HCT116 (cell line): ENCODE measurements around the gene ERFE. TPM values are rescaled to one million over a fixed set of nuclear protein-coding genes. Genes with fewer than 3 reads are reported as not detected.

ENCODE experiments used
- ATAC-seq: fragments of 200-7000 bp; cut with Tn5 transposase; 2 replicates; pipeline ENCODE4 v1.9.1; 2020; ENCODE audit warnings: mild to moderate bottlenecking, moderate library complexity
- BruUV-seq: library from RNA; stranded (reverse); fragments of 400-500 nt; replicated peaks from 2 replicates; lab custom pipeline; 2021; lab: Mats Ljungman, UMichigan
- CTCF ChIA-PET: fragments of 300-600 bp; sonication (Branson Sonifier 250); formaldehyde crosslinking; loops from one replicate; lab custom pipeline; 2021; ENCODE audit warnings: antibody characterized with exemption; lab: Charles Lee
- POLR2A ChIA-PET: fragments of 300-600, 350-600 bp; sonication (Branson Sonifier 250); formaldehyde crosslinking; loops from one replicate; lab custom pipeline; 2021; ENCODE audit warnings: antibody characterized with exemption; lab: Charles Lee
- RAD21 ChIA-PET, 2 experiments: fragments of 300-600 bp; sonication (Branson Sonifier 250); formaldehyde crosslinking; loops; one replicate each; lab custom pipeline; 2023; ENCODE audit warnings: low total read pairs in 2 of 2; ENCODE audit not compliant: uncharacterized antibody in 2 of 2, unreplicated experiment in 2 of 2, low non-redundant PET in 1 of 2; lab: Charles Lee
- DNase-seq: peaks from one replicate; pipeline ENCODE4 v3.0.0-alpha.2; 2010; ENCODE audit warnings: low read depth, low spot score
- H2AFZ ChIP-seq: fragments of 200-600 bp; shearing (Covaris generic), sonication (generic); 2 replicates; pipeline ENCODE4 v1.6.1; 2017; ENCODE audit warnings: low read depth, mixed run types, mixed read lengths, antibody characterized with exemption, low read length; ENCODE audit not compliant: poor library complexity, severe bottlenecking
- H3K27ac ChIP-seq: 2 replicates; pipeline ENCODE4 v1.5.1; 2012; ENCODE audit warnings: low read depth, low read length
- H3K27me3 ChIP-seq: fragments of 200-600 bp; sonication (generic); 2 replicates; pipeline ENCODE4 v1.6.1; 2016; ENCODE audit warnings: mixed run types, low read length, mixed read lengths; ENCODE audit not compliant: insufficient read depth
- H3K36me3 ChIP-seq, 2 experiments: fragments of 200-500 bp in 1 of 2; fragments of 200-600 bp in 1 of 2; sonication (Bioruptor generic) in 1 of 2; sonication (generic) in 1 of 2; 2 replicates each; pipeline versions ENCODE4 v1.5.1 to v1.6.1; 2014 to 2016; ENCODE audit warnings: low read length in 2 of 2, inconsistent platforms in 1 of 2, mixed read lengths in 1 of 2, mixed run types in 1 of 2; ENCODE audit not compliant: insufficient read depth in 2 of 2, control insufficient read depth in 1 of 2
- H3K4me1 ChIP-seq, 2 experiments: fragments of 200-600 bp in 1 of 2; sonication (generic) in 1 of 2; 2 replicates each; pipeline versions ENCODE4 v1.5.1 to v1.6.1; 2012 to 2017; ENCODE audit warnings: low read length in 2 of 2, inconsistent platforms in 1 of 2, mild to moderate bottlenecking in 1 of 2, mixed read lengths in 1 of 2, mixed run types in 1 of 2, moderate library complexity in 1 of 2; ENCODE audit not compliant: insufficient read depth in 2 of 2, control insufficient read depth in 1 of 2
- H3K4me2 ChIP-seq: fragments of 200-600 bp; sonication (generic); 2 replicates; pipeline ENCODE4 v1.6.1; 2017; ENCODE audit warnings: mixed run types, low read length, mixed read lengths
- H3K4me3 ChIP-seq, 2 experiments: fragments of 200-600 bp in 1 of 2; sonication (generic) in 1 of 2; replicated peaks in 1 of 2; 2 replicates each; pipeline ENCODE4 v1.5.1; 2011 to 2016; ENCODE audit warnings: low read length in 2 of 2, control low read depth in 1 of 2, low read depth in 1 of 2, mild to moderate bottlenecking in 1 of 2, mixed read lengths in 1 of 2, mixed run types in 1 of 2
- H3K79me2 ChIP-seq: fragments of 200-600 bp; sonication (generic); 2 replicates; pipeline ENCODE4 v1.6.1; 2017; ENCODE audit warnings: mild to moderate bottlenecking, mixed run types, low read length, moderate library complexity, mixed read lengths; ENCODE audit not compliant: insufficient read depth
- H3K9ac ChIP-seq: fragments of 200-600 bp; sonication (generic); 2 replicates; pipeline ENCODE4 v1.6.1; 2016; ENCODE audit warnings: low read length, mixed read lengths
- H3K9me2 ChIP-seq: fragments of 200-600 bp; sonication (generic), shearing (Covaris generic); 2 replicates; pipeline ENCODE4 v1.6.1; 2017; ENCODE audit warnings: mixed run types, mild to moderate bottlenecking, moderate library complexity; ENCODE audit not compliant: insufficient read depth
- H3K9me3 ChIP-seq, 2 experiments: fragments of 200-500 bp in 1 of 2; fragments of 200-600 bp in 1 of 2; sonication (Bioruptor generic) in 1 of 2; sonication (generic) in 1 of 2; 2 replicates each; pipeline ENCODE4 v1.6.1; 2014 to 2017; ENCODE audit warnings: low read length in 2 of 2, mixed read lengths in 2 of 2, inconsistent platforms in 1 of 2, low read depth in 1 of 2, mild to moderate bottlenecking in 1 of 2, mixed run types in 1 of 2, moderate library complexity in 1 of 2; ENCODE audit not compliant: control insufficient read depth in 1 of 2, insufficient read depth in 1 of 2
- H4K20me1 ChIP-seq: fragments of 200-600 bp; sonication (generic), shearing (Covaris generic); 2 replicates; pipeline ENCODE4 v1.6.1; 2017; ENCODE audit warnings: mixed run types, mild to moderate bottlenecking, moderate library complexity; ENCODE audit not compliant: insufficient read depth
- CEBPB ChIP-seq: IDR thresholded peaks from 2 replicates; pipeline ENCODE4 v1.6.1; 2012; ENCODE audit warnings: low read depth
- ELF1 ChIP-seq: IDR thresholded peaks from 2 replicates; pipeline ENCODE4 v1.6.1; 2012; ENCODE audit warnings: low read depth, borderline replicate concordance
- EZH2 ChIP-seq: fragments of 200-600 bp; sonication (generic); IDR thresholded peaks from 2 replicates; pipeline ENCODE4 v1.6.1; 2017; ENCODE audit warnings: antibody characterized with exemption, mixed run types
- EZH2phosphoT487 ChIP-seq: fragments of 200-600 bp; IDR thresholded peaks from 2 replicates; pipeline ENCODE4 v1.6.1; 2018; ENCODE audit warnings: antibody characterized with exemption, borderline replicate concordance
- FOSL1 ChIP-seq: IDR thresholded peaks from 2 replicates; pipeline ENCODE4 v1.6.1; 2012; ENCODE audit warnings: low read depth
- MAX ChIP-seq: IDR thresholded peaks from 2 replicates; pipeline ENCODE4 v1.6.1; 2012
- POLR2A ChIP-seq: IDR thresholded peaks from 2 replicates; pipeline ENCODE4 v1.7.0; 2011; ENCODE audit warnings: borderline replicate concordance; ENCODE audit not compliant: insufficient read depth, insufficient read length; ENCODE audit errors: extremely low read depth
- POLR2AphosphoS5 ChIP-seq: IDR thresholded peaks from 2 replicates; pipeline ENCODE4 v1.6.1; 2011; ENCODE audit warnings: mild to moderate bottlenecking, low read depth, low read length, moderate library complexity
- RAD21 ChIP-seq: IDR thresholded peaks from 2 replicates; pipeline ENCODE4 v1.6.1; 2012; ENCODE audit warnings: low read depth, mild to moderate bottlenecking
- SIN3A ChIP-seq: IDR thresholded peaks from 2 replicates; pipeline ENCODE4 v1.6.1; 2012; ENCODE audit warnings: low read depth
- SP1 ChIP-seq: IDR thresholded peaks from 2 replicates; pipeline ENCODE4 v1.6.1; 2012; ENCODE audit warnings: low read depth
- SRF ChIP-seq: IDR thresholded peaks from 2 replicates; pipeline ENCODE4 v1.6.1; 2012; ENCODE audit warnings: low read depth
- TCF7L2 ChIP-seq: IDR thresholded peaks from 2 replicates; pipeline ENCODE4 v1.7.0; 2011; ENCODE audit warnings: borderline replicate concordance, inconsistent platforms; ENCODE audit not compliant: insufficient read depth, insufficient read length; ENCODE audit errors: extremely low read depth
- YY1 ChIP-seq: IDR thresholded peaks from 2 replicates; pipeline ENCODE4 v1.6.1; 2011; ENCODE audit warnings: low read length, low read depth, moderate library complexity, mild to moderate bottlenecking; ENCODE audit not compliant: insufficient replicate concordance; ENCODE audit errors: extremely low read depth
- ZBTB33 ChIP-seq: IDR thresholded peaks from 2 replicates; pipeline ENCODE4 v1.6.1; 2011; ENCODE audit warnings: mild to moderate bottlenecking, low read length, moderate library complexity; ENCODE audit not compliant: insufficient replicate concordance; ENCODE audit errors: extremely low read depth
- ZFX ChIP-seq: fragments of 450-650 bp; IDR thresholded peaks from 2 replicates; pipeline ENCODE4 v1.6.1; 2017
- ZNF274 ChIP-seq: fragments of 200-500 bp; sonication (Bioruptor generic); IDR thresholded peaks from 2 replicates; pipeline ENCODE4 v1.6.1; 2014; ENCODE audit warnings: mild to moderate bottlenecking, low read depth, low read length, inconsistent platforms
- intact Hi-C: fragments of 100-400 bp; cut with micrococcal nuclease; formaldehyde crosslinking; loops from 2 replicates; pipeline ENCODE4 v1.10.0; 2022
- total RNA-seq: library from RNA; stranded (reverse); gene quantifications from one replicate; pipeline ENCODE4 v1.2.1, GENCODE V29; 2021; ENCODE audit not compliant: unreplicated experiment
- TF ChIP-seq, protein P1 (sequence below): IDR thresholded peaks from 2 replicates; pipeline ENCODE4 v1.6.1; 2012; ENCODE audit warnings: low read depth
- TF ChIP-seq, protein P2 (sequence below), 3 experiments: fragments of 200-600 bp in 1 of 3; sonication (generic) in 1 of 3; IDR thresholded peaks in 2 of 3; conservative IDR thresholded peaks in 1 of 3; 2 replicates each; pipeline ENCODE4 v1.5.1; 2012 to 2017; ENCODE audit warnings: low read depth in 2 of 3, low read length in 2 of 3, antibody characterized with exemption in 1 of 3, borderline replicate concordance in 1 of 3, control low read depth in 1 of 3, mild to moderate bottlenecking in 1 of 3, mixed read lengths in 1 of 3, mixed run types in 1 of 3, moderate library complexity in 1 of 3; ENCODE audit not compliant: insufficient read depth in 1 of 3

ERFE gene
- total RNA-seq, 1 experiment from 2014 or later: 17.3 TPM

GRCh38 chr2:238168196-238169047, 9.7 kb downstream of the ERFE start:
- ATAC-seq (no peak), DNase-seq (no peak)
- H3K9me2 ChIP-seq: no peaks in the 10 kb centered on the region
- ChIA-PET CTCF (no interaction called here), POLR2A (no interaction called here), RAD21 (no interaction called here)
- no peaks in the 10 kb centered on the region for H4K20me1 ChIP-seq
- 0 out of 4 replicates have a peak, but pooled peaks cover 0 to 2% of the 10 kb centered on the region in 2 experiments for H3K4me1 ChIP-seq
- H3K27ac ChIP-seq: no peak overlapping the region
- BruUV-seq: no TSS peak
- H3K27me3 ChIP-seq: no peaks in the 10 kb centered on the region
- H3K79me2 ChIP-seq: no peaks in the 10 kb centered on the region
- no peaks in the 10 kb centered on the region for H3K9me3 ChIP-seq
- H3K4me3 ChIP-seq: no peak overlapping the region
- peaks cover 7 to 13% of the 10 kb centered on the region in 2 experiments; a peak in 3 of 4 replicates for H3K36me3 ChIP-seq
- no peak overlapping the region for H3K9ac ChIP-seq
- H3K4me2 ChIP-seq: no peak overlapping the region
- TF ChIP-seq SIN3A (no peak), ZNF274 (no peak), ELF1 (no peak), MAX (no peak), POLR2AphosphoS5 (no peak), YY1 (no peak), EZH2 (no peak), FOSL1 (no peak), CEBPB (no peak), SRF (no peak), RAD21 (no peak), TCF7L2 (no peak), ZBTB33 (no peak), SP1 (no peak), ZFX (no peak), POLR2A (no peak), EZH2phosphoT487 (no peak)
- TF ChIP-seq, protein P1, sequence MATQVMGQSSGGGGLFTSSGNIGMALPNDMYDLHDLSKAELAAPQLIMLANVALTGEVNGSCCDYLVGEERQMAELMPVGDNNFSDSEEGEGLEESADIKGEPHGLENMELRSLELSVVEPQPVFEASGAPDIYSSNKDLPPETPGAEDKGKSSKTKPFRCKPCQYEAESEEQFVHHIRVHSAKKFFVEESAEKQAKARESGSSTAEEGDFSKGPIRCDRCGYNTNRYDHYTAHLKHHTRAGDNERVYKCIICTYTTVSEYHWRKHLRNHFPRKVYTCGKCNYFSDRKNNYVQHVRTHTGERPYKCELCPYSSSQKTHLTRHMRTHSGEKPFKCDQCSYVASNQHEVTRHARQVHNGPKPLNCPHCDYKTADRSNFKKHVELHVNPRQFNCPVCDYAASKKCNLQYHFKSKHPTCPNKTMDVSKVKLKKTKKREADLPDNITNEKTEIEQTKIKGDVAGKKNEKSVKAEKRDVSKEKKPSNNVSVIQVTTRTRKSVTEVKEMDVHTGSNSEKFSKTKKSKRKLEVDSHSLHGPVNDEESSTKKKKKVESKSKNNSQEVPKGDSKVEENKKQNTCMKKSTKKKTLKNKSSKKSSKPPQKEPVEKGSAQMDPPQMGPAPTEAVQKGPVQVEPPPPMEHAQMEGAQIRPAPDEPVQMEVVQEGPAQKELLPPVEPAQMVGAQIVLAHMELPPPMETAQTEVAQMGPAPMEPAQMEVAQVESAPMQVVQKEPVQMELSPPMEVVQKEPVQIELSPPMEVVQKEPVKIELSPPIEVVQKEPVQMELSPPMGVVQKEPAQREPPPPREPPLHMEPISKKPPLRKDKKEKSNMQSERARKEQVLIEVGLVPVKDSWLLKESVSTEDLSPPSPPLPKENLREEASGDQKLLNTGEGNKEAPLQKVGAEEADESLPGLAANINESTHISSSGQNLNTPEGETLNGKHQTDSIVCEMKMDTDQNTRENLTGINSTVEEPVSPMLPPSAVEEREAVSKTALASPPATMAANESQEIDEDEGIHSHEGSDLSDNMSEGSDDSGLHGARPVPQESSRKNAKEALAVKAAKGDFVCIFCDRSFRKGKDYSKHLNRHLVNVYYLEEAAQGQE: no peak
- TF ChIP-seq, protein P2, sequence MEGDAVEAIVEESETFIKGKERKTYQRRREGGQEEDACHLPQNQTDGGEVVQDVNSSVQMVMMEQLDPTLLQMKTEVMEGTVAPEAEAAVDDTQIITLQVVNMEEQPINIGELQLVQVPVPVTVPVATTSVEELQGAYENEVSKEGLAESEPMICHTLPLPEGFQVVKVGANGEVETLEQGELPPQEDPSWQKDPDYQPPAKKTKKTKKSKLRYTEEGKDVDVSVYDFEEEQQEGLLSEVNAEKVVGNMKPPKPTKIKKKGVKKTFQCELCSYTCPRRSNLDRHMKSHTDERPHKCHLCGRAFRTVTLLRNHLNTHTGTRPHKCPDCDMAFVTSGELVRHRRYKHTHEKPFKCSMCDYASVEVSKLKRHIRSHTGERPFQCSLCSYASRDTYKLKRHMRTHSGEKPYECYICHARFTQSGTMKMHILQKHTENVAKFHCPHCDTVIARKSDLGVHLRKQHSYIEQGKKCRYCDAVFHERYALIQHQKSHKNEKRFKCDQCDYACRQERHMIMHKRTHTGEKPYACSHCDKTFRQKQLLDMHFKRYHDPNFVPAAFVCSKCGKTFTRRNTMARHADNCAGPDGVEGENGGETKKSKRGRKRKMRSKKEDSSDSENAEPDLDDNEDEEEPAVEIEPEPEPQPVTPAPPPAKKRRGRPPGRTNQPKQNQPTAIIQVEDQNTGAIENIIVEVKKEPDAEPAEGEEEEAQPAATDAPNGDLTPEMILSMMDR (IDR thresholded peaks at IDR 0.05 in 2 of 3, conservative IDR thresholded peaks at IDR 0.05 in 1 of 3; ENCODE audit: borderline replicate concordance in 1 of 3, insufficient read depth in 1 of 3, low read depth in 2 of 3, low read length in 2 of 3): no peak
- H2AFZ ChIP-seq: no peak overlapping the region
- intact Hi-C loops: no loop called here
